Activated CD8-positive, alpha-beta memory T cell treated with anti-CD3 and anti-CD28 coated beads, Interleukin-2, amount 50 U/mL, for 48 hours (primary cell): ENCODE data around the gene CCL25.
"Not testable (repeated sequence)": the region's sequence is repeated elsewhere in the genome, so short reads cannot be mapped to it uniquely, and the experiment has no call there.

Experiments
- DNase-seq: peaks from one replicate; pipeline ENCODE4 v3.0.0-alpha.2; 2020

CCL25 gene

GRCh38 chr19:8087876-8088275 lies 35.3 kb downstream of the CCL25 start:
- DNase-seq: no peak

GRCh38 chr19:8088752-8089663 lies 36.4 kb downstream of the CCL25 start:
- DNase-seq: no peak

- no peak for DNase-seq
Measured at GRCh38 chr19:8089664-8090601, 37.4 kb downstream of the CCL25 start.

GRCh38 chr19:8090950-8091349 lies 38.4 kb downstream of the CCL25 start:
- no peak for DNase-seq

- DNase-seq: no peak
Measured at GRCh38 chr19:8093740-8094139, 41.2 kb downstream of the CCL25 start.

GRCh38 chr19:8094336-8094735 lies 41.8 kb downstream of the CCL25 start:
- no peak for DNase-seq

GRCh38 chr19:8095354-8095886 lies 42.9 kb downstream of the CCL25 start:
- no peak for DNase-seq

- no peak for DNase-seq
Measured at GRCh38 chr19:8096071-8096470, 43.5 kb downstream of the CCL25 start.

GRCh38 chr19:8097198-8097597 lies 44.6 kb downstream of the CCL25 start:
- no peak for DNase-seq

- no peak for DNase-seq
Measured at GRCh38 chr19:8097681-8098567, 45.4 kb downstream of the CCL25 start.

- no peak for DNase-seq
Measured at GRCh38 chr19:8101311-8101710, 48.8 kb downstream of the CCL25 start.

GRCh38 chr19:8101910-8102309 lies 49.4 kb downstream of the CCL25 start:
- not testable (repeated sequence) for DNase-seq

GRCh38 chr19:8105471-8105870 lies 52.9 kb downstream of the CCL25 start:
- DNase-seq: no peak

- no peak for DNase-seq
Measured at GRCh38 chr19:8107301-8107903, 54.8 kb downstream of the CCL25 start.

GRCh38 chr19:8108560-8109445 lies 56.2 kb downstream of the CCL25 start:
- DNase-seq: no peak

GRCh38 chr19:8109455-8109854 lies 56.9 kb downstream of the CCL25 start:
- DNase-seq: no peak

GRCh38 chr19:8109890-8110662 lies 57.5 kb downstream of the CCL25 start:
- no peak for DNase-seq

- DNase-seq: no peak
Measured at GRCh38 chr19:8110931-8111330, 58.4 kb downstream of the CCL25 start.

GRCh38 chr19:8111376-8111775 lies 58.8 kb downstream of the CCL25 start:
- no peak for DNase-seq
